Neural cell (in vitro differentiated cells): ENCODE measurements around the gene ZNF106.

Source experiments
- EP300 ChIP-seq: fragments of 450-650 bp; conservative IDR thresholded peaks from 2 replicates; pipeline ENCODE4 v1.6.1; 2014; ENCODE audit warnings: antibody characterized with exemption, mild to moderate bottlenecking, moderate library complexity; ENCODE audit not compliant: poor library complexity, severe bottlenecking
- EZH2 ChIP-seq: fragments of 200-600, 300-800 bp; shearing (Covaris generic), sonication (generic); IDR thresholded peaks from 2 replicates; pipeline ENCODE4 v1.6.1; 2014; ENCODE audit warnings: antibody characterized with exemption, low read length, borderline replicate concordance, mild to moderate bottlenecking; ENCODE audit not compliant: insufficient read depth, poor library complexity, severe bottlenecking
- POLR2AphosphoS5 ChIP-seq: IDR thresholded peaks from 2 replicates; pipeline ENCODE4 v1.6.1; 2012
- SMC3 ChIP-seq: fragments of 450-650 bp; conservative IDR thresholded peaks from 2 replicates; pipeline ENCODE4 v1.6.1; 2014; ENCODE audit warnings: antibody characterized with exemption, mild to moderate bottlenecking, moderate library complexity; ENCODE audit not compliant: poor library complexity
- TF ChIP-seq, protein P1 (sequence below): fragments of 450-650 bp; IDR thresholded peaks from 2 replicates; pipeline ENCODE4 v1.5.1; 2014; ENCODE audit warnings: antibody characterized with exemption, mild to moderate bottlenecking, moderate library complexity; ENCODE audit not compliant: poor library complexity, severe bottlenecking

DNA sequence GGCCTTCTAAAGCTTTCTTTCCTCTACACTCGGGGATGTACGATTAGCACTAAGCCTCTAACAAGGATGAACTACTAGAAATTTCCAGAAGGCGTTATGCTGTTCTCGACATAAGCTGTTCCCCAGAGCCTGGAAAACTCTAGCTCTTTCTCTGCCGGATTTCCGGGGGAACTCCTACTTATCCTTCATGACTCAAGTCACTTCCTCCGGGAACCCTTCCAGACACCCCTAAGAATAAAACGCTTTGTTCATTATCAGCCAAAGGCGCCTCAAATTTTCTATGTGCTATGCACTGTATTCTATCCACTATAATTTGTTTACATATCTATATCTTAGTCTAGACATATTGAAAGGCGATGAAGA lies 4.0 kb upstream of the ZNF106 start:
- TF ChIP-seq, protein P1, sequence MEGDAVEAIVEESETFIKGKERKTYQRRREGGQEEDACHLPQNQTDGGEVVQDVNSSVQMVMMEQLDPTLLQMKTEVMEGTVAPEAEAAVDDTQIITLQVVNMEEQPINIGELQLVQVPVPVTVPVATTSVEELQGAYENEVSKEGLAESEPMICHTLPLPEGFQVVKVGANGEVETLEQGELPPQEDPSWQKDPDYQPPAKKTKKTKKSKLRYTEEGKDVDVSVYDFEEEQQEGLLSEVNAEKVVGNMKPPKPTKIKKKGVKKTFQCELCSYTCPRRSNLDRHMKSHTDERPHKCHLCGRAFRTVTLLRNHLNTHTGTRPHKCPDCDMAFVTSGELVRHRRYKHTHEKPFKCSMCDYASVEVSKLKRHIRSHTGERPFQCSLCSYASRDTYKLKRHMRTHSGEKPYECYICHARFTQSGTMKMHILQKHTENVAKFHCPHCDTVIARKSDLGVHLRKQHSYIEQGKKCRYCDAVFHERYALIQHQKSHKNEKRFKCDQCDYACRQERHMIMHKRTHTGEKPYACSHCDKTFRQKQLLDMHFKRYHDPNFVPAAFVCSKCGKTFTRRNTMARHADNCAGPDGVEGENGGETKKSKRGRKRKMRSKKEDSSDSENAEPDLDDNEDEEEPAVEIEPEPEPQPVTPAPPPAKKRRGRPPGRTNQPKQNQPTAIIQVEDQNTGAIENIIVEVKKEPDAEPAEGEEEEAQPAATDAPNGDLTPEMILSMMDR, result no peak
- TF ChIP-seq EZH2 (no peak), EP300 (no peak), POLR2AphosphoS5 (no peak), SMC3 (no peak)
